DMS53 (cell line): Measurements from ENCODE around the gene CALM3.
"Not testable (repeated sequence)": the region's sequence is repeated elsewhere in the genome, so short reads cannot be mapped to it uniquely, and the experiment has no call there.

Source experiments
- DNase-seq: peaks from one replicate; lab custom pipeline; 2025; lab: John Stamatoyannopoulos, UW

CALM3 gene

DNA sequence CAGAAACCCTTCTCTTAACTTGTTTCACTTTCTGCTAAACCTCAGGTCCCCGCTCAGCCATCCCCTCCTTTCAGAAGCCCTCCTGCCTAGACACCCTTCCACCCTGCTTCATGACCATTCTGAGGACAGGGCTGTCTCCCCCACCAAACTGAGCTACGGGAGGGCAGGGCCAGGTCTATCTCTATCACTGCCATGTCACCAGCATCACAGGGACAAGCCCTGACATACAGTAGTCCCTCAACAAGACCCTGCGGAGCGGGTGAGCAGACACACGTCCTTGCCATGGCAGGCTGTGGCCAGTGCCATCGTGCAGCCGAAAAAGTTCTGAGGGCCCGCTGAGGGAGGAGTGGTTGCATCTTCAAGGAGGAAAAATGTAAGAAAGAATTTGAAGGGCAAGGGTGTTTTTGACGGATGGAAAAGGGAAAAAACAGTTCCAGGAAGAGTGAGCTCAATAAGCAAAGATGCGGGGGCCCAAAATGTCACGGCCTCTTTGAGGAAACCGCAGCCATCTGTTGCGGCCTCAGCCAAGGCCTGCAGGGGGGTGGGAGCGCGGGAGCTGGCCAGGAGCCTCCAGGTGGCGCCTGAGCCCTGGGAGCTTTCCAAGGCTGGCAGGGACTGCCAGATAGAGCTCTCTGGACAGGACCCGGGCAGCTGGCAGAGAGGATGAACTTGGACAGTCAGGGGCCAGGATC is 15.6 kb downstream of the CALM3 start:
- DNase-seq = peak; percentile 87

DNA sequence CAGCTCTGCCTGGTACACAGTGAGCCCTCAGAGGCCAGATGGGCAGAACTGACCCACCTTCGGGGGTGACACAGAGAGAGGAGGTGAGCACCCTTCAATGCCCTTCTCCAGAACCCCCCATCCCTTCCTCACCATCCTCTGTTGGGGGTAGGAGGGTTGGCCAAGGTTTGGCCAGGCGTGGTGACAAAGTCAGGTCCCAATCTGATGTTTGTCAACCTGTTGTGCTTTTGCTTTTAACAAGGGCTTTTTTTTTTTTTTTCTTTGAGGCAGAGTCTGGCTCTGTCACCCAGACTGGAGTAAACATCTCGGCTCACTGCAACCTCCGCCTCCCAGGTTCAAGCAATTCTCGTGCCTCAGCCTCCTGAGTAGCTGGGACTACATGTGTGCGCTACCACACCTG is 16.5 kb downstream of the CALM3 start:
- DNase-seq = peak; percentile 22

DNA sequence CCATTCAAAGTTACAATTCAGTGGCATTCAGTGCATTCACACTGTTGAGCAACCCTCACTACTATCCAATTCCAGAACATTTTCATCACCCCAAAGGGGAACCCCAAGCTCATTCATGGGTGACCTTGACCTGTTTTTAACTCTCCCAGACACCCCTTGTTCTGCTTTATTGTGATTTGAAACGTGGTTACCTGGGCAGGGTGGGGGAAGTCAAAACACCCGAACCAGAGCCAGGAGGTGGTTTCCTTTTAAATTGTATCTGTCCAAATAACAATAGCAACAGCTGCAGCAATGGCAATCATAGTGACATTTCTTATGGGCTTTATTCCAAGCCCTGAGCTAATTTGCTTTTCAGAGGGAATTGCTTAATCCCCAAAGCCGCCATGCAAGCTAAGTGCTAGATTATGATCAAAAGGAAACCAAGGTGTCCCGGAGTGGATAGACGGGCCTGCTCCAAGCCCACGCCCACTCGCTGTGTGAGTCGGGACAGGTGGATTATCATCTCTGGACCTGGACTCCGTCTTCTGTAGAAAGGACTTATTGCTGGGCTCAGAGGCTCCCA is 17.6 kb downstream of the CALM3 start:
- DNase-seq = no peak

DNA sequence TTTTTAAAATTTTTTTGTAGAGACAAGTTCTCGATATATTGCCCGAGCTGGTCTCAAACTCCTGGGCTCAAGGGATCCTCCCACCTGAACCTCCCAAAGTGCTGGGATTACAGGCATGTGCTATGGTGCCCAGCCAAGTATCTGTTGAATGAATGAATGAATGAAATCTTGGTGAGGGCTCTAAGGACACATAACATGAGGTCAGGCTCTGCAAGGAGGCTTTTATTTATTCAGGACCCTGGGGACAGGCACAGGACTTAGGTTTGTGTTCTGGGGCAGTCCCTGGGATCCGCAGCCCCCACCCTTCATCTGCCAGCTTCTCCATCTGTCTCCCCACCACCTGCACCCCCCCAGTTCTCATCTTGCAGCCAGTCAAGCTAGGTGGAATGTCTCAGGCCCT is 19.1 kb downstream of the CALM3 start:
- DNase-seq = no peak

DNA sequence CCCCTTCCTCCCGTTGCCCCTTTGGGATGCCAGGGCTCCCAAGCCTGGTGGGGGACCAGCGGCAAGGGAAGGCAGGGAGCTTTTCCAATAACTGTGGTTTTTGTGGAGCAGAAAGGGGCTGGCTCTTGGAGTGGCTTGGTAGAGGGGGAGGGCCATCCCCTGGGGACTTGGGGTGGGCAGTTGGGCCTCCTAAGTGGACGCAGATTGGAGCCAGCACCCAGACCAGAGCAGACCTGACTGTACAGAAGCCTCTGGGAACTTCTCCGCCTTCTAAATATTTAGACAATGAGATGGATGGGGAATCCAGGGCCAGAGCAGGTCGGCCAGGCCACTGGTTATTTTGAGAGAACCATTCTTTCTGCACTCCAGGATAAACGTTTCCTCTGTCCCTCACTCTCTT is 19.6 kb downstream of the CALM3 start:
- no peak for DNase-seq

DNA sequence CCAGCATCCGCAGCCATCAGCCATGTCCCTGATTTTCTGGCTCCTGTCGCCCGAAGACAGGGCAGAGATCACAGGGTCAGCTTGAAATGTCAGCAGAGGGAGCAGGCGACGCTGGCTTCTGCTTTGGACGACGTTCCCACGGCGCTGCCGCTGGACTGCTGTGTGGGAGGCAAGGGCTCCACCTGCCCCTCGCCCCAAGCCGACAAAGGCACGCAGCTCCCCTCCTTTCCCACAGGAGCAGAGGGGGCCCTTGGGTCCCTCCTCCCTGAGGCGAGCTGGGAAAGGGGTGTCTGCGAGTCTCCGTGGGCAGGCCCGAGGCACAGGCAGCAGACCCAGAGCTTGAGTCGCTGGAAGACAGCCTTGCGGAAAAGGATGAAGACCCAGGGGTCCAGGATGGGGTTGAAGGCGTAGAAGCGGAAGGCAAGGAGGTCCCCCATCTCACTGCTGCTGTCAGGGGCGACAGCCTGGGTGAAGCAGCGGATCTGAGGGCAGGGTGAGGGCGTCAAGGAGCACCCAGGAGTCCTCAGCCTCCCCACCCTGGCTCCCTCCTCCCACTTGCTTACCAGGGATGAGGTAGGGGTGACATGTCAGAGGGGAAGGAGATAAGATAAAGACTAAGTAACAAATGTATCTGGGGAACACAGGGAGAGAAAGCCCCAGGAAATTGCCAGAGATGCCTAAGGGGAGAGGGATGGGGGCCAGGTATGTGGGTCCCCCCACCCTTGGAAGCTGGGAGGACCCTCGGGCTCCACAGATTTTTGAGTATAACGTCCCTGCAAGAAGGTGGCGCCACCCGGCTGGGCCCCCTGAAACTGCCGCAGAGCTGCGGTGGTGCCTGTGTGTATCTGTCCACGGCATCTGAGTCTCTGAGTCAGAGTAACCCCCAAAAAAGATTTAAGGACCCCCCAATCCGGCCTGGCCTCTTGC is 20.3 kb downstream of the CALM3 start:
- no peak for DNase-seq

DNA sequence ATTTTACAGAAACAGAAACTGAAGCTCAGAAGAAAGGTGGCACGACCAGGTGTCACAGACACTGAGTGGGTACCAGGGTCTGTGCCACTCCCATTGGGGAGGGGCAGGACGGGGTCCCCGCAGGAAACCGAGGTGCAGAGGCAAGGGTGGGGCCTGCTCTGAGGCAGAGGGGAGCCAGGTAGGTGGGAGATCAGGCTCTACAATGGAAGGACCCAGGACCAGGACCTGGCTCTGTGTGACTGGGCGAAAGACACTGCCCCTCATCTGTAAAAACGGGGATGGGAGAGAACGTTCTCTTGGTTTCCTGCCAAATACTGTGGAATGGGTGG is 21.0 kb downstream of the CALM3 start:
- no peak for DNase-seq

DNA sequence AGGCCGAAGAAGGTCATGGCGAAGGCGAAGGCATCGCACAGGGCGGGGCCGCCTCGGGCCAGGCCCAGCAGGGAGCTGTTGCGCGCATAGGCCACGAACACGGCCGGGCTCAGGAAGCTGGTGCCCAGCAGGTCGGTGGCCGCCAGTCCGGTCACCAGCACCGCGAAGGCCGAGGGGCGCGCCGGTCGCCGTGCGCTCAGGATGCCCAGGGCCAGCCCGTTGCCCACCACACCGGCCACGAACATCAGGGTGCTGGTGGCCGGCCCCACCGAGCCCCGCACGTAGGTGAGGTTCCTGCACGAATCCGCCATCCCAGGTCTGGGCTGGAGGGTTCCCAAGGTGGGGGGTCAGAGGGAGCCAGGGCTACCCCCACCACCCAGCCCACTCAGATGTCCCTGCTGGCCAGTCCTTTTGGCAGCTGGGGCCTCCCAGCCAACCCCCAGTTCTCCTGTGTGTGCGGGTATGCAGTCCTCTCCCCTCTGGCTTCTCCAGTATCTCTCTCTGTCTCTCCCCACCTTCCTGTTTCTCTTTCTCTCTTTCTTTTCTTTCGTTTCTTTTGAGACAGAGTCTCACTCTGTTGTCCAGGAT is 22.9 kb downstream of the CALM3 start:
- no peak for DNase-seq

DNA sequence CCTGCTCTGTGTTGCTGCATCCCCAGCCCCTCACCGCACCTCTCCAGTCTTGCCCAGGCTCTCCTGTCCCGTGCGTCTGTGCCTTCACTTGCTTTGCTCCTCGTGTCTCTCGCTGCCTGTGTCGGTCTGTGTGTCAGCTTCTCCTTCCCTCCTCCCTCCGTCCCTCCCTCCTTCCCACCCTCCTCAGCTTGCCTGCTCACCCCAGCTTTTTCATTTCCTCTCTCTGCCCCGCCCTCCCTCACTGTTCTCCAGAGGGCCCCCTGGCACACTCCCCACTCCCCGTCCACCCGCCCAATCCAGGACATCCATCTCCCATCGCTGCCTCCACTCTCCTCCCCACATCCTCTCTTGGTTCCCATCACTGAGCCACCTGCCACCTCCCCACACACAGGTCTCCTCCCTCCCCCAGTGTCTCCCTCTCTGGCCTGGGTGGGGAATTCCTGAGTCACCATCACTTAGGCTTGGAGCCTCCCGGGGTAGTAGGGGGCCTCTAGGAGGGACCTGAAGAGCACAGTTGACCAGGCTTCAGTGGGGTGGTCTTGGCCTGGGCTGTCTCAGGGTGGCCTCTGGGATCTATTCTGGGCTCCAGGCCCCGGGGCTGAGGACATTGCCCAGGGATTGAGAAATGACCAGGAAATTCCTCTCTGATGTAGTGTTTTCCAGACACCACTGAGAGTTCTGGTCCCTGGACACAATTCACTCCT is 24.0 kb downstream of the CALM3 start, which contains the start of gene PTGIR:
Gene PTGIR, minus strand, starts transcription at position 132 of the 704 bp plus-strand sequence. CDS start 864 bp downstream, outside the sequence.
- DNase-seq = peak; percentile 67

DNA sequence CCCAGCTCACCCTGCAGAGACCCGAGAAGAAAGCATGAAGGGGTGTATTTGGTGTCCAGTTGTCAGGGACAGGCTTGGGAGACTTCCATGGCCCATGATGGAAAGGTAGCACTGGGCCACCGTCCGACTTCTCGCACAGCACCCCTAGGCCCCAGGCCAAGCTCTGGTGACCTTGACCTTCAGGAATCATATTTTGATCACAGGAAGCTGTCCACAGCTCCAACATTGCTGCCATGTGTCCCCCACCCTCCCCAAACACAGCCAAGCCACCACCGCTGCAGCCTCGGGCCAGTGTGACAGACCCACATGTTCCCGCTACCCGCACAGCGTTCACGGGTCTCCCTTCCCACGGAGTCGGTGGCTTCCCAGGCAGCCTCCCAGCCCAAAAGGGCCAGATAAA is 24.6 kb downstream of the CALM3 start:
- DNase-seq = no peak

DNA sequence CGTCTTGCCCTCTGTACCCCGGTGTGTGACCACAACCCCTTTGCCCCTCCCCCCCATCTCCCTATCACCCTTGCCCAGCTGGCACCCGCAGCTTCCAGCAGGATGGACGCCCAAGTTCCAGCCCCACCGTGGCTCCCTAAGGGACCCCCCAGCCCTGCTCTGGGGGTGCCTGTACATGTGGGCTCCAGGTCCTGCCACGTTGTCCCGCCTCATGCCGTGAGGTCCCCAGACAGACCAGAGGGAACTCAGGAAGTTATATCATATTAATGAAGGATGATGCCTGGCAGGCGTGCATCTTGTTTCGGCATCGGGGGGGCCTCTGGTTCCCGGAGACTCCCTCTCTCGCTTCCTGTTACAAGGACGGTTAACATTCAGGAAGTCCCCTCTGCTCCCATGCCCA is 25.3 kb downstream of the CALM3 start:
- DNase-seq = no peak

DNA sequence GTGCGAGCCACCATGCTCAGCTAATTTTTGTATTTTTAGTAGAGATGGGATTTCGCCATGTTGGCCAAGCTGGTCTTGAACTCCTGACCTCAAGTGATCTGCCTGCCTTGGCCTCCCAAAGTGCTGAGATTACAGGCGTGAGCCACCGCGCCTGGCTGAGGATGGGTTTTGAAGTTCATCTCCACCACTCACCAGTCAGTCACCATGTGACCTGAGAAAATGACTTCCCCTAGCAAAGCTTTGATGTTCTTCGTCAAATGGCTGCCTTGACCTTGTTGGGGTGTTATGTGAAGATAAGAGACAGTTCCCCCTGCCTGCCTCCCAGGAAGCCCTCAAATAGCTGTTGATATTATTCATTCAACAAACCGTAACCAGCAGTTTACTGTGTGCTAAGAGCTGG is 27.8 kb downstream of the CALM3 start:
- DNase-seq = not testable (repeated sequence)

DNA sequence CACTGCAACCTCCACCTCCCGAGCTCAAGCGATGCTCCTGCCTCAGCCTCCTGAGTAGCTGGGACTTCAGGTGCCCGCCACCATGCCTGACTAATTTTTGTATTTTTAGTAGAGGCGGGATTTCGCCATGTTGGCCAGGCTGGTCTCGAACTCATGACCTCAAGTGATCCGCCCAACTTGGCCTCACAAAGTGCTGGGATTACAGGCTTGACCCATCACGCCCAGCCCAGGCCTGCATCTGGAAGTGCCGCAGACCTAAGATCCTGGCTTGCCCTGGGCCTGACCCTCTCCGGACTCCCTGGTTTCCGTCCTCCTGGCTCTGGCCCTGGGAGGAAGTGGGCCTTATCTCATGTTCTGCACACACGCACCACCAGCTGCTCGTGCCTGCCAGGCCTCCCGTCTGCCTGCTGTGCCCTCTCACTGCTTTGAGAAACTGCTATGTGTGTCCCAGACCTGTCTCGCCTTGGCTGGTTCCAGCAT is 28.5 kb downstream of the CALM3 start:
- DNase-seq = peak; percentile 19

DNA sequence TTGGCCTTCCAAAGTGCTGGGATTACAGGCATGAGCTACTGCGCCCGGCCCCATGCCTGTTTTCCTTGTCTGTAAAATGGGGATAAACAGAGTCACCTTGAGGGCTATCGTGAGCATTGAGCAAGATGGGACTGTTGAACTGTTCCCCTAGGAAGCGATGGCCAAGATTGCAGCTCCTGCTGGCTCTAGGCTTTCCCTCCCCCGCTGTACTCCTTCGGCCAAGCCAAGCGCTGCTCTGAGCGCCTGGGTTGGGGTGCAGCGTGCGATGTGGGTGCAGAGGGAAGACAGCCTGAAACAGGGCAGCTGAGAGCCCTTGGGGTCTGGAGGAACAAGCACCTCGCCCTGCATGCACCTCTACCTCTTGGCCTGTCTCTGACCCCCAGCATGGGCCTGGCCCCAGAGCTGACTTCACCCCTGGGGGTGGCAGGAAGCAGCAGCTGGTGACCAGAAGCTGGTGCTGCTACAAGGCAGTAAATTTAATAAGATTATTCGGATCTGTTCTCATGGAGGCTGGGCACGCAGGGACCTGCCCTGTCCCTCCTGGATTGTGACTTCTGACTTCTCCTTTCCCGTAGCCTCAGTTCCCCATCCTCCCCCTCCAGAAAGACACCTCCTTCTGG is 29.6 kb downstream of the CALM3 start:
- no peak for DNase-seq

DNA sequence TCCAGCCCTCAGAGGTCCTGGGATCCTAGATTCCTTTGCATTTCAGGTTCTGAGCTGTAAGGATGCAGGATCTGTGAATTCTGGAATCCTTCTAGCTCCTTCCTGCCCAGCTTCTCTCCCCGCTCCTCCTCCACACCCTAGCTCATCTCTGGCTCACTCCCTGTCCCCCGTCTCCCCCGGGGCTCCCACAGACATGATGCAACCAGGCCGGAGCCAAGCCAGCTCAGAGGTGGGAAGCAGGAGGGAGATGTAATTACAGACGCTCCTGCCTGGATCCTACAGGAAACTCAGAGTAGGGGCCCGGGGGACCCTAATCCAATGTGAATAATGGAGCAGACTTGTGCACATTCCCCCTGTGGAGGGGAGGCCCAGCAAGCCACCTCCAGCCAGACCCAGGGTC is 30.4 kb downstream of the CALM3 start:
- DNase-seq = no peak

DNA sequence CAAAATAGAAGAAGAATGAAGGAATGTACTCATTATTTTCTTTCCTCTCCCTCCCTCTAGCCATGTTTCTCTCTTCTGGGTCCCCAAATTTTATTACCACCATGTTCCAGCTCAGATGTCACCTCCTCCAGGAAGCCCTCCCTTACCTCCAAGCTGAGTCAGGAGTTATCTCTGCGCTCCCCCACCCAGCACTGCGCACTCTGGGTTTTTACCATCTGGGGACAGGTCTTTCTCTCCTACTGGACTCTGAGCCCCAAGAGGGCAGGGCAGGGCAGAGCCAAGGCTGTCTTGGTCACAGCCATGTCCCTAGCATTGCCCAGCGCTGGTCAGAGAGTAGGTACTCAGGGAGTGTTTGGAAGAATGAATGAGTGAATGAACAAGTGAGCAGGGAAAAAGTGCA is 32.0 kb downstream of the CALM3 start:
- DNase-seq = no peak

DNA sequence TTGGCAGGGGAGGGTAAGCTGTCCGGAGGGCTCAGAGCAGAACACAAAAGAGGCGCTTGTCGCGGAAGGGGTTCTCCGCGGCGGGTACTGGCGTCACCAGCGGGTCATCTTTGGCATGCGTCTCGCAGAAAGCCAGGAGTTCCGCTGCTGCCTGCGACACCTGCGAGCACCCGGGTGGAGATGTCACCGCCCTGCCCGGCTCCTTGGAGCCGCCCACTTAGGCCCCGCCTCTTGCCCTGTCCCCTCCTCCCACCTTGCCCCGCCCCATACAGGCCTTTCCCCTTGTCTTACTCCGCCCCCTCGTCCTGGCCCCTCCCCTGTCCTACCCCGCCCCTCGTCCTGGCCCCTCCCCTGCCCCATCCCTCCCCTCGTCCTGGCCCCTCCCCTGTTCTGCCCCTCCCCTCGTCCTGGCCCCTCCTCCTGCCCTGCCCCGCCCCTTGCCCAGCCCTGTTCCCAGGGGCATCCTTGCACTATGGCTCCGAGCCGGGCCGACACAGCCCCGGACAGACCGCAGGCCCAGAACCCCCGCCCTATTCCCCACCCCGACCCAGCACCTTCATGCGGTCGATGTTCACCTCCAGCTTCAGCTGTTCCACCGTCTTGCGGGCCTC is 33.0 kb downstream of the CALM3 start:
- peak; percentile 72 for DNase-seq

DNA sequence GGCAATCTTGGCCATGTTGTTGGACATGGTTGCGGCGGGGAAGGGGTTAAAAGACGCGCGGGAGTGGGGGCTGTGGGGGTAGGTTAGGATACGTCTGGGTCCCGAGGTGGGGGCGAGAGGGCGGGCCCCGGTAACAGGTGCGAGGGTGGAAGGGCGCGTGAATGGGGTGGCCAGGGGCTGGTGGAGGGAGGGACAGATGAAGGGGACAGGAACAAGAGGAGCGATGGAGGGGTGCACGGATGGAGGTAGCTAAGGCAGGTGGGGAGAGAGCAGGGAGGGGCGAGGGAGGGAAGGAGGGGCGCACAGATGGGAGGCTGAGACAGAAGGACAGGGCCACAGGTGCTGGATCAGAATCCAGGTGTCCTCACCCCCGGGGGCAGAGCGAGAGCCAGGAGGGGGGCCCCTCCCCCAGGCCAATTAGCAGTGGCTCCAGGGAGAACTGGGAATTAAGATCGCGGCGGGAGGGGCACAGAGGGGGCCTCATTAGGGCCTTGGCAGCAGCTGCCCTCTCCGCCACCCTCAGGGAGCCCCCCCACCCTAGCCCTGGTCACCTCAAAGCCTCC is 33.6 kb downstream of the CALM3 start:
- no peak for DNase-seq

DNA sequence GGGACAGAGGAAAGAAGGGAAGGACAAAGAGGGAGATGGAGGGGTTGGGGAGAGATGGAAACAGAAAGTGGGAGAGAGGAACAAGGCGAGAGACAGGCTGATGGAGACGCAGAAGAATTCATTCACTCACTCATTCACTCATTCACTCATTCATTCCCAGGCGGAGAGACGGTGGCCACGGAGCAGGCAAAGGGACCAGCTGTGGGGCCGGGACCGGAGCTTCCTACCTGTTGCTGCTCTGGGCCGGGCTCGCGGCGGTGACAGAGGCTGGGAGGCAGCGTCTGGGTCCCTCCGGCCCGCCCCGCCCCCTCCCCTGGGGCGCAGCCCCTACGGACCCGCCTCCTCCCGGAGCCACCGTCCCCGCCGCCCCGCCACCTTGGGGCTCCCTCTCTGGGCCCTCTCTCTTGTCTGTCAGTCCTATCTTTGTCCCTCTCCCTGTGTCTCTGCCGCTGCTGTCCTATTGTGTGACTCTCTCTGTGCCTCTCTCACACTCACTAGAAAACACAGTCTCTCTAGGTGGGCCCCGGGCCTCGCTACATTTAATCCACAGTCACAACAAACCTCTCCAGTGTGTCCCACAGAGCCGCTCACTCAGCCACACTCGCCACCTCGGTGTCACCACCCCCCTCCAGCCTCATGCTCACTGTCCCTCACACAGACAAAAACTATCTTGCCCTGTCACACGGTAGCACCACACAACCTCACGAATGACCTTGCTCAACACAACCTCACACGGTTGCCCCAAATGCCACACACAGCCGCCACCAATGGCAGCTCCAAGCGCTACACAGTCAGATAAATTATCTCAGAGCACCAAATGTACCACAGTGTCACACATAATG is 35.0 kb downstream of the CALM3 start, which contains the start of gene GNG8:
Gene GNG8, minus strand, starts transcription at position 283 of the 842 bp plus-strand sequence. CDS start 1,520 bp downstream, outside the sequence.
- DNase-seq = peak; percentile 46

DNA sequence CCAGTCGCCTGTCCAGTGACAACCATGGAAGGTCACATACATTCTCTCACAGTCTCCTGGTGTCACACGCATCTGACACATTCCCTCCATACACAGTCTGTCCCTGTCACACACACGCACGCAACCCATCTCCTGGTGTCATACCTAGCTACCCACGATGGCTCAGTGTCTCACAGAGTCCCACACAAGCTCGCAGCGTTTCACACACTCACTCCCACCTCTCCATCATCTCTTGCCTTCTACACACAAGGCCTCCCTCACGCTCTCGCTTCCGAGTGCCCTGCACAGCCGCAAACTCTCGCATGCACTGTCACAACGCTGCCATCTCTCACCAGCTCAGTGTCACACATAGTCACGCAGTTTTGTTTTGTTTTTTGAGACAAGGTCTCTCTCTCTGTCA is 36.1 kb downstream of the CALM3 start:
- DNase-seq = peak; percentile 42
